Ovary (tissue), 9 donors: ENCODE measurements around the gene TEX54. TPM values are rescaled to one million over a fixed set of nuclear protein-coding genes. Genes with fewer than 3 reads are reported as not detected.
"Not testable (repeated sequence)": the region's sequence is repeated elsewhere in the genome, so short reads cannot be mapped to it uniquely, and the experiment has no call there.

ENCODE experiments used
- DNase-seq, 5 donors: peaks; one replicate each; pipeline ENCODE4 v3.0.0-alpha.2; 2019 to 2020
- H3K27ac ChIP-seq, 2 donors: fragments of 200-600 bp; one replicate each; pipeline versions ENCODE4 v1.5.1 to v1.8.0; 2019 to 2022
- H3K27me3 ChIP-seq: fragments of 200-600 bp; one replicate; pipeline ENCODE4 v1.8.0; 2022
- H3K36me3 ChIP-seq: fragments of 200-600 bp; sonication (generic); one replicate; pipeline ENCODE4 v1.5.1; 2019
- H3K4me1 ChIP-seq: one replicate; pipeline ENCODE4 v1.8.1; 2013; ENCODE audit warnings: mild to moderate bottlenecking, moderate library complexity; ENCODE audit not compliant: insufficient read depth
- H3K4me3 ChIP-seq: fragments of 200-600 bp; sonication (generic); one replicate; pipeline ENCODE4 v1.5.1; 2017
- H3K9me3 ChIP-seq, 2 donors: fragments of 200-600 bp in 1 of 2; sonication (generic) in 1 of 2; one replicate each; pipeline versions ENCODE4 v1.5.1 to v1.8.1; 2013 to 2019; ENCODE audit warnings: mild to moderate bottlenecking in 1 of 2, moderate library complexity in 1 of 2
- EP300 ChIP-seq: sonication (generic); formaldehyde crosslinking; IDR thresholded peaks from one replicate; pipeline ENCODE4 v1.6.1; 2017; ENCODE audit warnings: antibody characterized with exemption
- POLR2A ChIP-seq: fragments of 450-650 bp; IDR thresholded peaks from one replicate; pipeline ENCODE4 v1.6.1; 2017; ENCODE audit warnings: antibody characterized with exemption, mild to moderate bottlenecking, moderate library complexity
- WGBS, 3 donors: extraction: QIAGEN DNeasy Blood & Tissue Kit in 1 of 3; methylation state at CpG; one replicate each; pipeline versions ENCODE4 v1.1.5 to v1.1.7; 2013 to 2017; 5-methylcytosine and 5-hydroxymethylcytosine counted together
- intact Hi-C, 4 donors: fragments of 100-400 bp; cut with DNase I; formaldehyde crosslinking; loops; one replicate each; pipeline versions ENCODE4 v1.11.0 to v1.15.1; 2022 to 2023
- polyA plus RNA-seq, 2 donors: library from polyadenylated mRNA; stranded (reverse); fragments of 200-250 nt in 1 of 2; fragments of 350-450 nt in 1 of 2; fragmentation: Illumina TruSeq in 1 of 2; extraction: RNeasy Lipid Tissue Mini Kit (QIAGEN cat#74804) in 1 of 2; gene quantifications; one replicate each; pipeline ENCODE4 v1.2.3, GENCODE V29; 2013 to 2014
- total RNA-seq, 7 donors: library from RNA; depleted of rRNA in 2 of 7; stranded (reverse); fragments of >200 nt in 2 of 7; fragmentation: NEBNext Ultra II Directional in 3 of 7; extraction: Animal tissue kit (Norgen Biotek cat#: 25700) in 3 of 7; gene quantifications; one replicate each; pipeline versions ENCODE4 v1.1.0 to v1.2.4, GENCODE V29; 2016 to 2023
- TF ChIP-seq, protein P1 (sequence below), 3 donors: fragments of 450-650 bp in 2 of 3; fragments of 200-600 bp in 1 of 3; IDR thresholded peaks; one replicate each; pipeline versions ENCODE4 v1.5.1 to v1.8.0; 2016 to 2022; ENCODE audit warnings: antibody characterized with exemption in 3 of 3, mild to moderate bottlenecking in 1 of 3
- donor health status: DM: no; HTN: no; CAD: no; lungs with moderate emphysema.
- donor health status: DM: no; HTN: no; CAD: no.
- donor health status: Bipolar disorder and iron deficiency.
- donor health status: DM: yes; HTN: yes; CAD: no.
- donor health status: DM: no; HTN: no; CAD: no.
- donor health status: DM: yes; HTN: yes; CAD: no.

The TEX54 gene
- total and polyA plus RNA-seq, 9 donors: not detected

DNA sequence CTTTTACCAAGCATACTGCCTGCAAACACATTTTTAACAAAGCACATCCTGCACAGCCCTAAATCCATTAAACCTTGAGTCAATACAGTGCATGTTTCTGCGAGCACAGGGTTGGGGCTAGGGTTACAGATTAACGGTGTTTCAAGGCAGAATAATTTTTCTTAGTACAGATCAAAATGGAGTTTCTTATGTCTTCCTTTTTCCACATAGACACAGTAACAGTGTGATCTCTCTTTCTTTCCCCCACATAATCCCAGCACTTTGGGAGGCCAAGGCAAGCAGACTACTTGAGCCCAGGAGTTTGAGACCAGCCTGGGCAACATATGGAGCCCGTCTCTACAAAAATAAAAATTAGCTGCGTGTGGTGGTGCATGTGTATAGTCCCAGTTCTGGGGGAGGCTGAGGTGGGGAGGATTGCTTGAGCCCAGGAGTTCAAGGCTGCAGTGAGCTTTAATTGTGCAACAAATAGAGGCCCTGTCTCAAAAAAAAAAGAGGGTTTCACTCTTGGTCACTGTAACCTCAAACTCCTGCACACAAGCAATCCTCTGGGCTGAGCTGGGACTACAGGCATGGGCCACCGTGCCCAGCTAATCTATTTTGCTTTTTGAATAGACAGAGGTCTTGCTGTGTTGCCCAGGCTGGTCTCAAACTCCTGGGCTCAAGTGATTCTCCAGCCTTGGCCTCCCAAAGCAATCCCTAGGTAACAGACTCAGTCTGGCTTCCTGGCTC, 28.4 kb upstream of the TEX54 start:
- 23 to 49% (median 25%) methylated on average over 5 of the region's 5 CpGs for WGBS, 3 donors
- Histone ChIP-seq H3K27me3 (no peaks in the 10 kb centered on the region), H3K9me3 (no peaks in the 10 kb centered on the region), H3K4me1 (no peaks in the 10 kb centered on the region), H3K27ac (no peak overlapping the region), H3K36me3 (no peaks in the 10 kb centered on the region), H3K4me3 (no peak overlapping the region)
- TF ChIP-seq, protein P1, sequence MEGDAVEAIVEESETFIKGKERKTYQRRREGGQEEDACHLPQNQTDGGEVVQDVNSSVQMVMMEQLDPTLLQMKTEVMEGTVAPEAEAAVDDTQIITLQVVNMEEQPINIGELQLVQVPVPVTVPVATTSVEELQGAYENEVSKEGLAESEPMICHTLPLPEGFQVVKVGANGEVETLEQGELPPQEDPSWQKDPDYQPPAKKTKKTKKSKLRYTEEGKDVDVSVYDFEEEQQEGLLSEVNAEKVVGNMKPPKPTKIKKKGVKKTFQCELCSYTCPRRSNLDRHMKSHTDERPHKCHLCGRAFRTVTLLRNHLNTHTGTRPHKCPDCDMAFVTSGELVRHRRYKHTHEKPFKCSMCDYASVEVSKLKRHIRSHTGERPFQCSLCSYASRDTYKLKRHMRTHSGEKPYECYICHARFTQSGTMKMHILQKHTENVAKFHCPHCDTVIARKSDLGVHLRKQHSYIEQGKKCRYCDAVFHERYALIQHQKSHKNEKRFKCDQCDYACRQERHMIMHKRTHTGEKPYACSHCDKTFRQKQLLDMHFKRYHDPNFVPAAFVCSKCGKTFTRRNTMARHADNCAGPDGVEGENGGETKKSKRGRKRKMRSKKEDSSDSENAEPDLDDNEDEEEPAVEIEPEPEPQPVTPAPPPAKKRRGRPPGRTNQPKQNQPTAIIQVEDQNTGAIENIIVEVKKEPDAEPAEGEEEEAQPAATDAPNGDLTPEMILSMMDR (IDR thresholded peaks at IDR 0.05): no peak
- no peak for TF ChIP-seq POLR2A
- no peak for TF ChIP-seq EP300
- DNase-seq: no peak
- intact Hi-C loops: loop anchor here in 3 of 4 donors (2.0 to 10.0 kb wide), 3 partner anchors 70 to 476 kb away; partner anchors contain the start of gene TMEM179B (in 2 of the 3)

DNA sequence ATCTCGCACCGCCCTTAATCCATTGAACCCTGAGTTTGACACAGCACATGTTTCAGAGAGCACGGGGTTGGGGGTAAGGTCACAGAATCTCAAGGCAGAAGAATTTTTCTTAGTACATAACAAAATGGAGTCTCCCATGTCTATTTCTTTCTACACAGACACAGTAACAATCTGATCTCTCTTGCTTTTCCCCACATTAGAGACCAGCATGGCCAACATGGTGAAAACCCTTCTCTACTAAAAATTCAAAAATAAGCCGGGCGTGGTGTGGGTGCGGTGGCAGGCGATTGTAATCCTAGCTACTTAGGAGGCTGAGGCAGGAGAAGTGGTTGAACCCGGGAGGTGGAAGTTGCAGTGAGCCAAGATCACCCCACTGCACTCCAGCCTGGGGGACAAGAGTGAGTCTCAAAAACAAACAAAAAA, 26.7 kb upstream of the TEX54 start:
- not testable (repeated sequence) for H3K4me3 ChIP-seq, H3K27me3 ChIP-seq, H3K4me1 ChIP-seq, H3K36me3 ChIP-seq, DNase-seq, H3K9me3 ChIP-seq, H3K27ac ChIP-seq
- 89 to 94% (median 93%) methylated on average over 8 of the region's 8 CpGs for WGBS, 3 donors
- intact Hi-C loops: loop anchor here in 1 of 4 donors (10.0 kb wide), 1 partner anchor 464 kb away; no protein-coding TSS in a partner anchor

DNA sequence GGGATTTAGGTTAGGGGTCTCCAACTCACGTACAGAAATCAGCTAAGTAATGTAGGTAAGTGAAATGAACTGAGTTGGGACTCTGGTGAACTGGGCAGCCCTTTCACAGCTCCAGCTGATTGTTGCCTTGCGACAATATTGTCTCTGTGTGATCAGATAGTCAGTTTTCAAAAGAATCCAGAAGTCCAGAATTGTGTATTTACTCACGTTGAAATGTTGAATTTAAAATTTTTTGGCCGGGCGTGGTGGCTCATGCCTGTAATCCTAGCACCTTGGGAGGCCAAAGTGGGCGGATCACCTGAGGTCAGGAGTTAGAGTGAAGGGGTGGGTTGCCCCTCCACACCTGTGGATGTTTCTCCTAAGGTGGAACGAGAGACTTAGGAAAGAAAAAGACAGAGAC, 25.6 kb upstream of the TEX54 start:
- no peaks in the 10 kb centered on the region for H3K27me3 ChIP-seq
- 83 to 87% (median 84%) methylated on average over 7 of the region's 7 CpGs for WGBS, 3 donors
- no peak for DNase-seq
- intact Hi-C loops: loop anchor here in 1 of 4 donors (10.0 kb wide), 1 partner anchor 463 kb away; no protein-coding TSS in a partner anchor
- no peaks in the 10 kb centered on the region for H3K36me3 ChIP-seq
- no peak overlapping the region for H3K4me3 ChIP-seq
- peaks cover 6% of the 10 kb centered on the region for H3K4me1 ChIP-seq
- TF ChIP-seq, protein P1 (IDR thresholded peaks at IDR 0.05): no peak
- no peak for TF ChIP-seq EP300
- no peak for TF ChIP-seq POLR2A
- H3K27ac ChIP-seq: no peak overlapping the region
- H3K9me3 ChIP-seq: no peaks in the 10 kb centered on the region

DNA sequence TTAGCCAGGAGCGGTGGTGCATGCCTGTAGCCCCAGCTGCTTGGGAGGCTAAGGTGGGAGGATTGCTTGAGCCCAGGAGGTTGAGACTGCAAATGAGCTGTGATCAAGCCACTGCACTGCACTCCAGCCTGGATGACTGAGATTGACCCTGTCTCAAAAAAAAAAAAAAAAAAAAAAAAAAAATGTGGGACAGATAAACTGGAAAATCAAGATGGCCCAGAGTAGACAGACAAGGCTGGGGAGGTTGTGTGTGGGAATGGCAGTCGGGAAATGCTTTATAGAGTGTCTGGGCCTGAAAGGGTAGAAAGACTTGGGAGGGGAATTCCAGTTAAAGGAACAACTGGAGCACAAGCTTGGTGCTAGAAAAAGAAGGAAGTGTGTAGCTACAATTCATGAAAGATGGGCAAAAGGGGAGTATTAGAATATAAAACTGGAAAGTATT, 24.9 kb upstream of the TEX54 start:
- WGBS, 3 donors: 69 to 87% (median 76%) methylated on average over 2 of the region's 2 CpGs
- Histone ChIP-seq H3K9me3 (no peaks in the 10 kb centered on the region), H3K36me3 (no peaks in the 10 kb centered on the region), H3K27ac (no peak overlapping the region), H3K4me3 (no peak overlapping the region), H3K4me1 (peaks cover 6% of the 10 kb centered on the region), H3K27me3 (no peaks in the 10 kb centered on the region)
- DNase-seq: no peak
- intact Hi-C loops: loop anchor here in 1 of 4 donors (10.0 kb wide), 1 partner anchor 463 kb away; no protein-coding TSS in a partner anchor
- TF ChIP-seq, protein P1 (IDR thresholded peaks at IDR 0.05): no peak
- TF ChIP-seq POLR2A: no peak
- TF ChIP-seq EP300: no peak
